GM20000 (cell line): ENCODE results near the gene MTG2.

Source experiments
- DNase-seq: peaks from one replicate; pipeline ENCODE4 v3.0.0; 2012; ENCODE audit warnings: low spot score
- TF ChIP-seq, protein P1 (sequence below): IDR thresholded peaks from 2 replicates; pipeline ENCODE4 v1.5.1; 2012; ENCODE audit warnings: mild to moderate bottlenecking, control low read depth; ENCODE audit errors: extremely low read depth, missing control alignments

MTG2 gene

DNA sequence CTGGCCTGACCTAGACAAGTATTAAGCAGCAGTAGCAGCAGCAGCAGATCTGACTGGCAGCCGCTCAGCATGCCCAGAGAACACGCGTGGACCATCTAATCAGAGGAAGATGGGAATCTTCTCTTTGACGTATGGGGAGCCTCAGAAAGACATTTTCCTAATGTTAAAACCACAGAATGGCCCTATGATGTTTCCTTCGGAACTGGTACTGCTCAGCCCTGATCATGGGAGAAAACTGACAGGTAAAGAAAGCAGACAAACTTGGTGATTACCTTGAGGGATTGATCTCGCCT lies 45.8 kb upstream of the MTG2 start:
- DNase-seq: no peak
- TF ChIP-seq, protein P1, sequence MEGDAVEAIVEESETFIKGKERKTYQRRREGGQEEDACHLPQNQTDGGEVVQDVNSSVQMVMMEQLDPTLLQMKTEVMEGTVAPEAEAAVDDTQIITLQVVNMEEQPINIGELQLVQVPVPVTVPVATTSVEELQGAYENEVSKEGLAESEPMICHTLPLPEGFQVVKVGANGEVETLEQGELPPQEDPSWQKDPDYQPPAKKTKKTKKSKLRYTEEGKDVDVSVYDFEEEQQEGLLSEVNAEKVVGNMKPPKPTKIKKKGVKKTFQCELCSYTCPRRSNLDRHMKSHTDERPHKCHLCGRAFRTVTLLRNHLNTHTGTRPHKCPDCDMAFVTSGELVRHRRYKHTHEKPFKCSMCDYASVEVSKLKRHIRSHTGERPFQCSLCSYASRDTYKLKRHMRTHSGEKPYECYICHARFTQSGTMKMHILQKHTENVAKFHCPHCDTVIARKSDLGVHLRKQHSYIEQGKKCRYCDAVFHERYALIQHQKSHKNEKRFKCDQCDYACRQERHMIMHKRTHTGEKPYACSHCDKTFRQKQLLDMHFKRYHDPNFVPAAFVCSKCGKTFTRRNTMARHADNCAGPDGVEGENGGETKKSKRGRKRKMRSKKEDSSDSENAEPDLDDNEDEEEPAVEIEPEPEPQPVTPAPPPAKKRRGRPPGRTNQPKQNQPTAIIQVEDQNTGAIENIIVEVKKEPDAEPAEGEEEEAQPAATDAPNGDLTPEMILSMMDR: no peak

GRCh38 chr20:62137478-62138203 lies 45.2 kb upstream of the MTG2 start:
- DNase-seq: no peak
- TF ChIP-seq, protein P1: no peak

DNA sequence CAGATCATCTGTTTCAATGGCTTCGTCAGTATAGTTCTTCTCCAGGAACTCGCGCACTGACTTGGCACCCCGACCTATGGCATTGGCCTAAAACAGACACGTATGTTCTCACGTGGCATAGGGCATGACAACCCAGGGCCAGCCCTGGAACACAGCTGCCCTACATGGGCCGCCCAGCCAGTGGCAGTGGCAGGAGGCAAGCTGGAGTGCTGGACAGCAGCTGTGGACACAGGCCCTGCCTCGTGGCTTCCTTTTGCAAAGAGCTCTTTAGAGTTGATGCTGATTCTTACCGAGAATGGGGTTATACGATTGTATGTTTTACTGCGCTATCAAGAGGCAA lies 44.7 kb upstream of the MTG2 start:
- TF ChIP-seq, protein P1: no peak

GRCh38 chr20:62138912-62139311 lies 43.9 kb upstream of the MTG2 start:
- no peak for DNase-seq
- TF ChIP-seq, protein P1: no peak

More for the DNA sequence above, 44.7 kb upstream of the MTG2 start:
- DNase-seq: no peak

GRCh38 chr20:62139636-62140035 lies 43.2 kb upstream of the MTG2 start:
- TF ChIP-seq, protein P1: no peak
- no peak for DNase-seq

GRCh38 chr20:62141043-62141396 lies 41.8 kb upstream of the MTG2 start:
- TF ChIP-seq, protein P1: no peak
- DNase-seq: no peak

DNA sequence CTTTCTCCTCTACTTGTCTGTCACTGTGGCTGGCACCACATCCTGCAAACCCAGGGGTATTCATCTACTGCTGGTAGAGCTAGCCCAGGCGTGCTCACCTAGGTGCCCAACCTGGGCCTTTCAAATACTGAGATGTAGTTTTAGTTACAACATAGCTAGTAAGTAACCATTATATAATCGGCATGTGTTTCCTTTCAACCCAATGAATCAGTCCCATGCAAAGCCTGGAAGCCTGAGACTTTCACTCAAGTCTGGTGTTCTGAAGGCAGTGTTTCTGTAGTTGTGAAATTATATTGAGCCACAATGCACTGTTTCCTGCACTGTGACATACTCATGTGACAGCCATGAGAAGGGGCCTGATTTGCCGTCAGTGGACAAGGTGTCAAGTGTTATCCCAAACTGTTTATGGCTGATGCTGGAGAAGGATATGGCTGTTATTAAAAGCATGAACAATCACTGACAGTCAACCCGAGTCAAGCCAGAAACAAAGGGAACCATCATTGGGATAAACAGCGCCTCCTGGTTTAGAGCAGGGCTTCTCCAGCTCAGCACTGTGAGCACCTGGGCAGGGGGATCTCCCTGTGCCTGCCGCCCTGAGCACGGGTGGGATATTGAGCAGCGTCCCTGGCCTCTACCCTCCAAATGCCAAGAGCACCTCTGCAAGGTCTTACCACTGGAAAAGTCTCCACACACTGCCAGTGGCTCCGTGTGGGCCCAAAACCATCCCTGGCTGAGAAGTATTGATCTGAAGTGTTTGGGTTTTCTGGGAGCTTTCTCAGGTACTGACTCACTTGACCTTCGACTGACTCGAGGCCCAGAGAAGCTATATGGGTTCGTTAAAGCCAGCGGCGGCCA lies 41.2 kb upstream of the MTG2 start:
- no peak for DNase-seq
- TF ChIP-seq, protein P1: peak; percentile 23
